Neuron (in vitro differentiated cells): ENCODE results near the gene SPATA9.
"Not testable (repeated sequence)": the region's sequence is repeated elsewhere in the genome, so short reads cannot be mapped to it uniquely, and the experiment has no call there.

ENCODE experiments used
- H2AFZ ChIP-seq: one replicate; pipeline ENCODE4 v1.6.1; 2013; ENCODE audit warnings: low read depth, mild to moderate bottlenecking, inconsistent platforms, low read length, moderate library complexity
- H3K27me3 ChIP-seq: one replicate; pipeline ENCODE4 v1.6.1; 2013; ENCODE audit warnings: low read length; ENCODE audit not compliant: insufficient read depth
- H3K36me3 ChIP-seq: one replicate; pipeline ENCODE4 v1.6.1; 2013; ENCODE audit warnings: low read length; ENCODE audit not compliant: insufficient read depth
- H3K4me1 ChIP-seq: one replicate; pipeline ENCODE4 v1.6.1; 2013; ENCODE audit warnings: low read length; ENCODE audit not compliant: insufficient read depth
- H3K4me3 ChIP-seq: 2 replicates; pipeline ENCODE4 v1.5.1; 2013; ENCODE audit warnings: mild to moderate bottlenecking, low read length, moderate library complexity
- H3K9me3 ChIP-seq: one replicate; pipeline ENCODE4 v1.6.1; 2013; ENCODE audit warnings: low read length

SPATA9 gene

DNA sequence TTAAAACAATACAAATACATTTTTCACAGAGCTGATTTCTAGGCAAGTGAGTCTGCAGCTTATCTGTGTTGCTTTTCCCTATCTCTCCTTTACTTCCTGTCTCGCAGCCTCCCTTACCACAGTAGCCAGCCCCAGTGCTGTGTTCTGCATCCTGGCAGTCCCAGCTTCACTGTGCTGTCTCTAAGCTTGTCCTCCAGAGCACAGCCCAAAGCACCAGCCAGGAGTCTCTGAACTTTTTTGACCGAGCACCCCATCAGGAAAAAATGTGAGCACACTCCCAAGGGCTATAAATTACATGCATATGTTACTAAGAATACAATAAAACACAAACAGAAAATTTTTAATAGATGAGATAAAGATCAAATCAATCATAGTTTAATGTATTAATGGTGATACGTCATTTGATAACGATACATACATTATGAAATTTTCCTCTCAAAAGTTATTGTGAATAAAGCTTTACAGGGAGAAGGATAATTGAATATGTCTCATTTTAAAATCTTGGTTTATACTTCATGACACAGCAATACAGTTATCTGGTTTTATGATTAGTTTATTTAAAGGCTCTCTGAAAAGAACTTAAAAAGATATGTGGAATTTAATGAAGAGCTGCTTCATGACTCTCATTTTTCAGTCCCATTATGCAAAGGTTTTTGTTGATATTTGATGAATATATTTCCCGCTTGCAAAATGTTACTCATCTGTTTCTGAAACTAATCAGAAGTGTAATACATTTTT lies 41.0 kb upstream of the SPATA9 start:
- no peaks in the 10 kb centered on the region for H3K27me3 ChIP-seq
- no peak overlapping the region for H3K4me3 ChIP-seq
- peaks cover 26% of the 10 kb centered on the region for H3K4me1 ChIP-seq
- H2AFZ ChIP-seq, result no peak overlapping the region
- no peaks in the 10 kb centered on the region for H3K9me3 ChIP-seq
- no peaks in the 10 kb centered on the region for H3K36me3 ChIP-seq

DNA sequence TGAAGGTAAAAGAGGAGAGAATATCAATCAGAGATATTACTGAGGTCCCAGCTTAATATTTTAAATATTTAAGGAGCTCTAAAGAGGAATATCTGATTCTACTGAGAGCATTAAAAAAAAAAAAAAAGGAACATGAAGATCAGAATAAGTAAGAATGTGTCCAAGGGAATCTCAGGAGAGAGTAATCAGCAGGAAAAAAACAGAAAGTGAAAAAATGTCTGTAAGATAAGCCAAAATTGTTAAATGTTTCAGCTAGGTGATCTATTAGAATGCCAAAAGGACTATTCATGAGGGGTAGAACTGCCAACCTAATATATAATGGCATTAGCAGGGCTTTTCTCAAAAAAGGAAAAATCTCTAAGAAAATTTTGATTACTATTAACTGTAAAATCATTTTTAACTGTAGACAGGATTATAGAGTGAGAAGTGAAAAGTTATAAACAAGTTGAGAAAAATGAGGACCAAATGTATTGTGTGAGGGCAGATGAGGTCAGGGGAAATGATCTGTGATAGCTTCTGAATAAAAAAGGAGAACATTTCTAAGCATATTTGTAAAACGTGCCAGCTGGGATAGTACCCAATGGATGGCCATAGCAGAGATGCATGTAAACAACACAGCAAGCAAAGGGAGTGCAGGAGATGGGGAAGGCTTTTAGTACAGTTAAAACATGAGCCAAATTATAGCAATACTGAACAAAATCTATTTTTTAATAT lies 38.9 kb upstream of the SPATA9 start:
- Histone ChIP-seq H3K4me1 (peaks cover 14% of the 10 kb centered on the region), H3K4me3 (no peak overlapping the region), H3K36me3 (no peaks in the 10 kb centered on the region), H3K27me3 (no peaks in the 10 kb centered on the region), H3K9me3 (no peaks in the 10 kb centered on the region), H2AFZ (no peak overlapping the region)

- peaks cover 7% of the 10 kb centered on the region for H3K4me1 ChIP-seq
- peak overlapping the region; percentile 10 for H2AFZ ChIP-seq
- H3K9me3 ChIP-seq, result no peaks in the 10 kb centered on the region
- no peaks in the 10 kb centered on the region for H3K36me3 ChIP-seq
- no peak overlapping the region for H3K4me3 ChIP-seq
- no peaks in the 10 kb centered on the region for H3K27me3 ChIP-seq
Measured at GRCh38 chr5:95720094-95720786, 37.4 kb upstream of the SPATA9 start.

DNA sequence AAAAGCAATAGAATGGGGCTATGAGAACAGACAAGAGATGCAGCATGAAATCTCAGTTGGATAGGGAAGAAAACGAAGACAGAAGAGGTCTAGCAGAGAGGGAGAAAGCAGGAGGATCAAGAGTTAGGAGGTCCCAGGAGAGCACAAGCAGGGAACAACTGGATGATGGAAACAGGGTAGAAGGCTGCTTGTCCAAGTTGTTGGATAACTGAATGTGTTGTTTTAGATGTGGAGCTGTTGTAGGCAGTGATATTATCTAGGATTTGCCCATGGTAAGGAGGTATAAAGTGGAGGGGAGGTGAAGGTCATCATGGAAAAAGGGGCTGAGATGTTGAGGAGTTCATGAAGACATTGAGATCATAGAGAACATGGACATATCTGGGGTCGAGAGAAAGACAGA lies 35.9 kb upstream of the SPATA9 start:
- Histone ChIP-seq H3K9me3 (no peaks in the 10 kb centered on the region), H3K36me3 (no peaks in the 10 kb centered on the region), H3K27me3 (no peaks in the 10 kb centered on the region), H3K4me1 (peaks cover 6% of the 10 kb centered on the region), H3K4me3 (no peak overlapping the region), H2AFZ (no peak overlapping the region)

GRCh38 chr5:95718203-95718602 lies 35.4 kb upstream of the SPATA9 start:
- Histone ChIP-seq H3K27me3 (no peaks in the 10 kb centered on the region), H3K4me1 (peaks cover 6% of the 10 kb centered on the region), H3K9me3 (no peaks in the 10 kb centered on the region), H2AFZ (no peak overlapping the region), H3K36me3 (no peaks in the 10 kb centered on the region), H3K4me3 (no peak overlapping the region)

DNA sequence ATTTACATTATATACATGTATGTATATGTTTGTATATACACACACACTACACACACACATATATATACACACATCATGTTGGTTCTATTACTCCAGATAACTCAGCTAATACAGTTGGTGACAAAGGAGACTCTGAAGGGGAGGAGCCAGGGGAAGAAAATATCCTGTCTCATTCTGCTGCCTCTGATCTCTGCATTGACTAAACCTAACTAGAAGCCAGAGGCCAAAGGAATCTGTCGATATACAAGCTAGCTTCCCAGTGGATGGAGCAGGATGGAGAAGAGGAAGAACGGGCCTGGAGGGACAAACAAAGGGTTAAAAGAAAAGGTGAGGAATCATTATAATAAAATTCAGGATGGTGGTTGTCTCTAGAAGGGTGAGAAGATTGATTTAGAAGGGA lies 34.6 kb upstream of the SPATA9 start:
- no peak overlapping the region for H3K4me3 ChIP-seq
- no peak overlapping the region for H2AFZ ChIP-seq
- H3K4me1 ChIP-seq, result peaks cover 7% of the 10 kb centered on the region
- no peaks in the 10 kb centered on the region for H3K36me3 ChIP-seq
- H3K27me3 ChIP-seq, result no peaks in the 10 kb centered on the region
- H3K9me3 ChIP-seq, result no peaks in the 10 kb centered on the region

GRCh38 chr5:95715799-95716461 lies 33.1 kb upstream of the SPATA9 start:
- Histone ChIP-seq H3K27me3 (no peaks in the 10 kb centered on the region), H3K4me1 (peaks cover 9% of the 10 kb centered on the region), H2AFZ (no peak overlapping the region), H3K4me3 (no peak overlapping the region), H3K9me3 (no peaks in the 10 kb centered on the region), H3K36me3 (no peaks in the 10 kb centered on the region)

DNA sequence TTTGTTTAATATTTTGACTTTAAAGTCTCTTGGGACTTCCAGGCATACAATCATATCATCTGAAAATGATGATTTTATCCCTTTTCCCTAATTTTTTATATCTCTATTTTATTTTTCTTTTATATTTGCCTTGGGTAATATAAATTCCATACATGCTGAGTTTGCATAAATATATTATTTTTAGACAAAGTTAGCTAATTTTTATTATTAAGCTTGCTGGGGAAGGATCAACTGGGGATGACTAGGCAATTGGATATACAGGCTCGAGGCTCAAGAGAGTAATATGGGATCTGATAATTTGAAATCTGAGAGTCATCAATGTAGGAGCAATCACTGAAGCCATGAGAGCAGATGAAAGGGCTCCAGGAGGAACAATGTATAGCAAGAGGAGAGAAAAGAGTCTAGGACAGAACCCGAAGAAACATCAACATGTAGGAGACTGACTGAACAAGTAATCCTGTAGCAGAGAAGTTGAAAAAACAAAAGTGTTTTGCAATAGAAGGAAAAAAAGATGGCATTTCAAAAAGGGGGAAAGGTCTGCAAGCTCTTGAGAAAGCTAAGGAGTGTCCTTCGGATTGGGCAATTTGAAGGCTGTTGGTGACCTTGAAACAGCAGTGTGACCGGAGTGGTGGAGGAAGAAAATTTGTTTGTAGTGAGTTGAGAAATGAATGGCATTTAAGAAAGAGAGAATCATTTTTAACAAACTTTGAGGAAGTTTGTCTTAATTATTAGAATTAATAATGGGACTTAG lies 31.3 kb upstream of the SPATA9 start:
- peaks cover 6% of the 10 kb centered on the region for H3K4me1 ChIP-seq
- no peaks in the 10 kb centered on the region for H3K27me3 ChIP-seq
- no peak overlapping the region for H3K4me3 ChIP-seq
- H2AFZ ChIP-seq, result no peak overlapping the region
- no peaks in the 10 kb centered on the region for H3K9me3 ChIP-seq
- H3K36me3 ChIP-seq, result no peaks in the 10 kb centered on the region

- H3K9me3 ChIP-seq, H3K36me3 ChIP-seq, H2AFZ ChIP-seq, H3K27me3 ChIP-seq, H3K4me1 ChIP-seq, H3K4me3 ChIP-seq: not testable (repeated sequence)
Measured at GRCh38 chr5:95713246-95713645, 30.5 kb upstream of the SPATA9 start.

GRCh38 chr5:95712347-95712958 lies 29.7 kb upstream of the SPATA9 start:
- Histone ChIP-seq H3K27me3 (no peaks in the 10 kb centered on the region), H3K36me3 (no peaks in the 10 kb centered on the region), H3K4me1 (peaks cover 6% of the 10 kb centered on the region), H2AFZ (no peak overlapping the region), H3K9me3 (no peaks in the 10 kb centered on the region), H3K4me3 (no peak overlapping the region)

- Histone ChIP-seq H3K36me3 (no peaks in the 10 kb centered on the region), H3K27me3 (no peaks in the 10 kb centered on the region), H2AFZ (no peak overlapping the region), H3K4me3 (no peak overlapping the region), H3K9me3 (no peaks in the 10 kb centered on the region), H3K4me1 (peaks cover 6% of the 10 kb centered on the region)
Measured at GRCh38 chr5:95711501-95712346, 28.9 kb upstream of the SPATA9 start.
